Neural progenitor cell (in vitro differentiated cells): ENCODE results near the gene MDN1. TPM values are rescaled to one million over a fixed set of nuclear protein-coding genes. Genes with fewer than 3 reads are reported as not detected.

ENCODE experiments used
- DNase-seq: peaks from one replicate; pipeline ENCODE4 v3.0.0-alpha.2; 2016; ENCODE audit warnings: low spot score
- H2AFZ ChIP-seq: fragments of 200-600 bp; sonication (generic); replicated peaks from 2 replicates; pipeline ENCODE4 v1.6.1; 2016; ENCODE audit warnings: antibody characterized with exemption
- H3F3A ChIP-seq: fragments of 200-600 bp; sonication (generic); 2 replicates; pipeline ENCODE4 v1.6.1; 2016; ENCODE audit warnings: antibody characterized with exemption, low read depth
- H3K27ac ChIP-seq: fragments of 200-600 bp; sonication (generic); 2 replicates; pipeline ENCODE4 v1.5.1; 2016; ENCODE audit warnings: mild to moderate bottlenecking
- H3K27me3 ChIP-seq: fragments of 200-600 bp; sonication (generic); 2 replicates; pipeline ENCODE4 v1.6.1; 2016; ENCODE audit warnings: mild to moderate bottlenecking, moderate library complexity
- H3K36me3 ChIP-seq: fragments of 200-600 bp; sonication (generic); 2 replicates; pipeline ENCODE4 v1.5.1; 2016
- H3K4me1 ChIP-seq: fragments of 200-600 bp; sonication (generic); 2 replicates; pipeline ENCODE4 v1.6.1; 2016; ENCODE audit warnings: mixed run types
- H3K4me2 ChIP-seq: fragments of 200-600 bp; sonication (generic); 2 replicates; pipeline ENCODE4 v1.6.1; 2016
- H3K4me3 ChIP-seq: fragments of 200-600 bp; sonication (generic); 2 replicates; pipeline ENCODE4 v1.5.1; 2016
- H3K79me2 ChIP-seq: fragments of 200-600 bp; sonication (generic); 2 replicates; pipeline ENCODE4 v1.6.1; 2016; ENCODE audit warnings: low read depth
- H3K9ac ChIP-seq: fragments of 200-600 bp; sonication (generic); 2 replicates; pipeline ENCODE4 v1.6.1; 2016
- H3K9me3 ChIP-seq: fragments of 200-600 bp; sonication (generic); 2 replicates; pipeline ENCODE4 v1.5.1; 2016; ENCODE audit warnings: low read depth
- H4K20me1 ChIP-seq: fragments of 200-600 bp; sonication (generic); 2 replicates; pipeline ENCODE4 v1.6.1; 2016; ENCODE audit warnings: low read depth
- H3K27ac Mint-ChIP-seq: 3 replicates; pipeline ENCODE4 v1.8.0; 2021; ENCODE audit warnings: mixed read lengths
- H3K27me3 Mint-ChIP-seq: 2 replicates; pipeline ENCODE4 v1.8.0; 2022; ENCODE audit warnings: low read depth, mild to moderate bottlenecking, inconsistent platforms, moderate library complexity, mixed read lengths; ENCODE audit not compliant: insufficient read depth
- H3K36me3 Mint-ChIP-seq: 3 replicates; pipeline ENCODE4 v1.8.0; 2021; ENCODE audit warnings: mixed read lengths
- H3K4me1 Mint-ChIP-seq: 3 replicates; pipeline ENCODE4 v1.8.0; 2021; ENCODE audit warnings: mixed read lengths
- H3K4me3 Mint-ChIP-seq: 3 replicates; pipeline ENCODE4 v1.8.0; 2021; ENCODE audit warnings: mild to moderate bottlenecking, moderate library complexity, mixed read lengths
- H3K9me3 Mint-ChIP-seq: 3 replicates; pipeline ENCODE4 v1.8.0; 2020; ENCODE audit warnings: mixed read lengths
- CTCF ChIP-seq: fragments of 200-600 bp; sonication (generic); IDR thresholded peaks from 2 replicates; pipeline ENCODE4 v1.5.1; 2017; ENCODE audit warnings: antibody characterized with exemption, mild to moderate bottlenecking
- EZH2 ChIP-seq: fragments of 200-600 bp; sonication (generic); IDR thresholded peaks from 2 replicates; pipeline ENCODE4 v1.6.1; 2017; ENCODE audit warnings: antibody characterized with exemption, mild to moderate bottlenecking, moderate library complexity
- EZH2phosphoT487 ChIP-seq: fragments of 200-600 bp; sonication (generic); IDR thresholded peaks from 2 replicates; pipeline ENCODE4 v1.6.1; 2017; ENCODE audit warnings: antibody characterized with exemption
- total RNA-seq: library from RNA; depleted of rRNA; stranded (reverse); fragments of >200 nt; gene quantifications from 2 replicates; pipeline ENCODE4 v1.2.3, GENCODE V29; 2015; ENCODE audit warnings: low replicate concordance

MDN1 gene
- total RNA-seq, 1 donor from 2014 or later, result 40.7 TPM

DNA sequence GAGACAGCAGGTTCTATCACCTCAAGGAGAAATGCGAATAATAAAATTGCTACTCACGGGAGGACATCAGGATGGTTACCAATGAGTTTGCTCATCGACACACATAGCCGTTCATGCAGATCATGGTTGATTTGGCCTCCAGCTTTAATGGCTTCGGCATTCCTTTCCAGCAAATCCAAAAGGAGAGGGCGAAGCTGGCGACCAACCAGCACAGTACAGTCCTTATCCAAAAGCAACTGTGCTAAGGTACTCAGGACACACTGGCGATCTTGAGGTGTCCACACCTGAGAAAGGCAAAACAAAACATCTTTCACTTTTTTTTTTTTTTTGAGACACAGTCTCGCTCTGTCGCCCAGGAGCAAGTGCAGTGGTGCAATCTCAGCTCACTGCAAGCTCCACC, 16.3 kb downstream of the MDN1 start:
- Histone ChIP-seq H3K4me2 (no peak overlapping the region), H3K4me3 (no peak overlapping the region), H2AFZ (no peak overlapping the region), H3K27ac (no peak overlapping the region), H3K79me2 (peaks cover 43% of the 10 kb centered on the region), H3K36me3 (peaks cover 5% of the 10 kb centered on the region), H3K4me1 (no peaks in the 10 kb centered on the region), H3K9me3 (no peaks in the 10 kb centered on the region), H3F3A (no peaks in the 10 kb centered on the region), H4K20me1 (peaks cover 5% of the 10 kb centered on the region), H3K9ac (no peak overlapping the region), H3K27me3 (no peaks in the 10 kb centered on the region)
- H3K36me3 Mint-ChIP-seq, result peaks cover 11% of the 10 kb centered on the region
- no peak overlapping the region for H3K27ac Mint-ChIP-seq
- no peaks in the 10 kb centered on the region for H3K9me3 Mint-ChIP-seq
- no peaks in the 10 kb centered on the region for H3K4me1 Mint-ChIP-seq
- H3K27me3 Mint-ChIP-seq, result no peaks in the 10 kb centered on the region
- H3K4me3 Mint-ChIP-seq, result no peak overlapping the region
- no peak for DNase-seq
- no peak for TF ChIP-seq EZH2
- no peak for TF ChIP-seq CTCF
- TF ChIP-seq EZH2phosphoT487, result no peak

GRCh38 chr6:89799756-89800155, 19.8 kb downstream of the MDN1 start:
- H3K79me2 ChIP-seq, result peaks cover 18% of the 10 kb centered on the region
- H3K9me3 ChIP-seq, result no peaks in the 10 kb centered on the region
- H3K4me2 ChIP-seq, result no peak overlapping the region
- Mint-ChIP-seq H3K4me1 (no peaks in the 10 kb centered on the region), H3K9me3 (no peaks in the 10 kb centered on the region), H3K36me3 (peaks cover 14% of the 10 kb centered on the region), H3K27me3 (no peaks in the 10 kb centered on the region), H3K27ac (no peak overlapping the region), H3K4me3 (no peak overlapping the region)
- no peak overlapping the region for H3K27ac ChIP-seq
- H3K4me3 ChIP-seq, result no peak overlapping the region
- DNase-seq, result no peak
- H3K27me3 ChIP-seq, result no peaks in the 10 kb centered on the region
- no peaks in the 10 kb centered on the region for H4K20me1 ChIP-seq
- H3K4me1 ChIP-seq, result no peaks in the 10 kb centered on the region
- no peak overlapping the region for H3K9ac ChIP-seq
- H3K36me3 ChIP-seq, result peaks cover 6% of the 10 kb centered on the region
- TF ChIP-seq EZH2, result no peak
- no peaks in the 10 kb centered on the region for H3F3A ChIP-seq
- no peak overlapping the region for H2AFZ ChIP-seq

- no peak overlapping the region for H3K27ac Mint-ChIP-seq
- Histone ChIP-seq H3K79me2 (peaks cover 12% of the 10 kb centered on the region), H3K27me3 (no peaks in the 10 kb centered on the region), H3K36me3 (peaks cover 6% of the 10 kb centered on the region), H3K9me3 (no peaks in the 10 kb centered on the region), H3K4me2 (no peak overlapping the region), H3K9ac (no peak overlapping the region), H3K27ac (no peak overlapping the region), H3F3A (no peaks in the 10 kb centered on the region), H3K4me3 (no peak overlapping the region), H2AFZ (no peak overlapping the region), H4K20me1 (no peaks in the 10 kb centered on the region), H3K4me1 (no peaks in the 10 kb centered on the region)
- no peak overlapping the region for H3K4me3 Mint-ChIP-seq
- DNase-seq, result no peak
- no peaks in the 10 kb centered on the region for H3K9me3 Mint-ChIP-seq
- H3K27me3 Mint-ChIP-seq, result no peaks in the 10 kb centered on the region
- H3K36me3 Mint-ChIP-seq, result peaks cover 14% of the 10 kb centered on the region
- TF ChIP-seq EZH2phosphoT487 (no peak), CTCF (no peak), EZH2 (no peak)
- no peaks in the 10 kb centered on the region for H3K4me1 Mint-ChIP-seq
These were observed 20.5 kb downstream of the MDN1 start for GRCh38 chr6:89799096-89799495.

DNA sequence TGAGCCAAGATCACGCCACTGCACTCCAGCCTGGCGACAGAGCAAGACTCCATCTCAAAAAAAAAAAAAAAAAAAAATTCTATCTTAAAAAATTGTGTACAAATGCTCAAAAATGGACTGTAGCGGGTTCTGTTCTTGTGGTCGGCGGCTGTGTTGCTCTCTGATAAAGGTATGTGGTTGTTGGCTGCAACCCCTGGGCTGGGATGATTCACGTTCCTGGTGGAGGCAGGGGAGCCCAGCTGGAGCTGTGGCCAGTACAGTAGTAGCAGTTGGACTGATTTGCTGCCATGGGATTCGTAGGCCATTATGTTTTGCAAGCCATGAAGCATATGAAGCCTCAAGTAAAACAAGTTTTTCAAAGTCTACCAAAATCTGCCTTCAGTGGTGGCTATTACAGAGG, 22.3 kb downstream of the MDN1 start:
- no peaks in the 10 kb centered on the region for H3K4me1 Mint-ChIP-seq
- no peaks in the 10 kb centered on the region for H3K4me1 ChIP-seq
- H3F3A ChIP-seq, result no peaks in the 10 kb centered on the region
- H3K27me3 Mint-ChIP-seq, result no peaks in the 10 kb centered on the region
- H3K27ac Mint-ChIP-seq, result no peak overlapping the region
- peaks cover 15% of the 10 kb centered on the region for H4K20me1 ChIP-seq
- H3K4me3 Mint-ChIP-seq, result no peak overlapping the region
- H3K4me3 ChIP-seq, result no peak overlapping the region
- TF ChIP-seq EZH2 (no peak), EZH2phosphoT487 (no peak), CTCF (no peak)
- H2AFZ ChIP-seq, result no peak overlapping the region
- H3K9ac ChIP-seq, result no peak overlapping the region
- H3K9me3 Mint-ChIP-seq, result no peaks in the 10 kb centered on the region
- H3K27ac ChIP-seq, result no peak overlapping the region
- peaks cover 20% of the 10 kb centered on the region for H3K36me3 Mint-ChIP-seq
- H3K4me2 ChIP-seq, result no peak overlapping the region
- no peak for DNase-seq
- peaks cover 6% of the 10 kb centered on the region for H3K36me3 ChIP-seq
- H3K27me3 ChIP-seq, result no peaks in the 10 kb centered on the region
- peaks cover 8% of the 10 kb centered on the region for H3K79me2 ChIP-seq
- H3K9me3 ChIP-seq, result no peaks in the 10 kb centered on the region
